Cardiac septum (tissue), 1 donor: ENCODE data around the gene ZNF620. TPM values are rescaled to one million over a fixed set of nuclear protein-coding genes. Genes with fewer than 3 reads are reported as not detected.
"Not testable (repeated sequence)": the region's sequence is repeated elsewhere in the genome, so short reads cannot be mapped to it uniquely, and the experiment has no call there.

Experiments
- DNase-seq: peaks from one replicate; pipeline ENCODE4 v3.0.0-alpha.2; 2020; ENCODE audit warnings: low spot score
- intact Hi-C: fragments of 100-400 bp; cut with DNase I; formaldehyde crosslinking; loops from one replicate; pipeline ENCODE4 v1.14.0; 2022
- total RNA-seq: library from RNA; stranded (reverse); fragmentation: NEBNext Ultra II Directional; extraction: Animal tissue kit (Norgen Biotek cat#: 25700); gene quantifications from one replicate; pipeline ENCODE4 v1.2.1, GENCODE V29; 2021
- donor health status: DM: no; HTN: no; CAD: no.

ZNF620 gene
- total RNA-seq, 1 donor from 2014 or later, result 1.5 TPM

DNA sequence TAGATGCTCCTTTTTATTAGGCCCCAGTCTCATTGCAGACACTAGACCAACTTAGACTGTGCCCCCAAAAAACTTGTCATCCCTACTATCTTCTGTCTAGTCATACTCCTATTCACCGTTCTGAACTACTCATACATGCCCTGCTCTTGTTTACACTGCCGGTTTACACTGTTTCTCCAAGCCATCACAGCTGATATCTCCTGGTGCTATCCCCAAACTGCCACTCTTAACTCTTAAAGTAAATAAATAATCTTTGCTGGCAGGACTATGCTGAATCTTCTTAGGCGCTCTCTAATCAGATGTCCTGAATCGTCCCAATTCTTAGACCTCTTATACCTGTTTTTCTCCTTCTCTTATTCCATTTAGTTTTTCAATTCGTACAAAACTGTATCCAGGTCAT is 59.8 kb downstream of the ZNF620 start:
- intact Hi-C loops, DNase-seq: not testable (repeated sequence)

DNA sequence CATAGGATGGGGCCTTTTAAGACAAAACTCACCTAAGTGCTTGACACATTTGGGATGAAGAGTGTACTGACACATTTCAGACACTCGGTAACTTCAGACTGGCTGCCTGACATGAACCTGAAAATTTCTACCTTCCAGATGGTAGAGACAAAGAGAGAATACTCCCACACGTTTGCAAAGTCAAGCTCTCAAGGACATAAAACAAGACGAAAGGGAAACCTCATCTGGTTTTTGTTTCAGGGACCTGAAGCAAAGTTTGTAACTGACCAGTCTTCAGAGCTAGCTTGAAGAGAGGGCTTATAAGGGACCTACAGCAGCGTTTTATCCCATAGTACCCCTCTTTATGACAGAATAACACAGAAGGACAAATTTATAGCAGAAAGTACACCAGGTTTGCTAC is 60.9 kb downstream of the ZNF620 start:
- no peak for DNase-seq
- intact Hi-C loops, result no loop called here

Other genes starting within 250 kb of the ZNF620 start
- 261 TPM for gene EIF1B, start 196.3 kb upstream of the ZNF620 start, total RNA-seq
- gene ENTPD3, start 118.9 kb upstream of the ZNF620 start, total RNA-seq, result 0.38 TPM
- 748 TPM for gene RPL14, start 48.7 kb upstream of the ZNF620 start, total RNA-seq
- 3.6 TPM for gene ZNF619, start 28.9 kb upstream of the ZNF620 start, total RNA-seq
- gene ZNF621, start 18.9 kb downstream of the ZNF620 start, total RNA-seq, result 14.0 TPM